ENCODE results near the gene RBM33. TPM values are rescaled to one million over a fixed set of nuclear protein-coding genes. Genes with fewer than 3 reads are reported as not detected.
A peak's percentile ranks its signal among the peaks of the same experiment; 100 is the strongest.

RBM33 gene
- total and polyA plus RNA-seq, 2 donors from 2014 or later, result 9.8 to 78.7 TPM

DNA sequence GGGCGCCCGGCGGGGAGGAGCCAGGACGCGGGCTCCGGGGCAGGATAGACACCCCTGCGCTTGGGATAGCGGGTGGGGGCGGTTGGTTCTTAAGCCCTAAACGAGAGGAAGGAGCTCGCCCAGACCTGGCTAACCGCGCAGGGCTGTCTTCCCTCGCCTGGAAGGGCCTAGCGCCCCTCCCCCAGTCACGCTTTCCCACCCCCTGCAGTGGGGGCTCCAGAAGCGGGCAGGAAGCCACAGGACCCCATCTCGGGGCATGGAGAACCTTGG lies 161.3 kb downstream of the RBM33 start:
- intact Hi-C loops (cut with DNase I), result no loop called here
- peaks cover 30% of the 10 kb centered on the region for H3K27me3 ChIP-seq (ENCODE audit: control insufficient read depth, insufficient read depth, low read length)
- no peaks in the 10 kb centered on the region for H3K9me3 ChIP-seq (ENCODE audit: control insufficient read depth in 2 of 3, insufficient read depth in 1 of 3, low read length in 3 of 3)
- H3K9ac ChIP-seq (ENCODE audit: low read length in 3 of 3), result no peak overlapping the region
- DNase-seq (peak in 2 of 5 donors; percentile 73 to 74), FAIRE-seq (no peak)
- H3K27ac ChIP-seq (ENCODE audit: low read depth in 2 of 2, low read length in 2 of 2), result no peak overlapping the region
- H3K4me3 ChIP-seq (ENCODE audit: low read length in 3 of 3), result no peak overlapping the region
- TF ChIP-seq, protein P1, sequence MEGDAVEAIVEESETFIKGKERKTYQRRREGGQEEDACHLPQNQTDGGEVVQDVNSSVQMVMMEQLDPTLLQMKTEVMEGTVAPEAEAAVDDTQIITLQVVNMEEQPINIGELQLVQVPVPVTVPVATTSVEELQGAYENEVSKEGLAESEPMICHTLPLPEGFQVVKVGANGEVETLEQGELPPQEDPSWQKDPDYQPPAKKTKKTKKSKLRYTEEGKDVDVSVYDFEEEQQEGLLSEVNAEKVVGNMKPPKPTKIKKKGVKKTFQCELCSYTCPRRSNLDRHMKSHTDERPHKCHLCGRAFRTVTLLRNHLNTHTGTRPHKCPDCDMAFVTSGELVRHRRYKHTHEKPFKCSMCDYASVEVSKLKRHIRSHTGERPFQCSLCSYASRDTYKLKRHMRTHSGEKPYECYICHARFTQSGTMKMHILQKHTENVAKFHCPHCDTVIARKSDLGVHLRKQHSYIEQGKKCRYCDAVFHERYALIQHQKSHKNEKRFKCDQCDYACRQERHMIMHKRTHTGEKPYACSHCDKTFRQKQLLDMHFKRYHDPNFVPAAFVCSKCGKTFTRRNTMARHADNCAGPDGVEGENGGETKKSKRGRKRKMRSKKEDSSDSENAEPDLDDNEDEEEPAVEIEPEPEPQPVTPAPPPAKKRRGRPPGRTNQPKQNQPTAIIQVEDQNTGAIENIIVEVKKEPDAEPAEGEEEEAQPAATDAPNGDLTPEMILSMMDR (IDR thresholded peaks at IDR 0.05; ENCODE audit: borderline replicate concordance, extremely low read depth, insufficient read depth), result no peak
- no peaks in the 10 kb centered on the region for H3K36me3 ChIP-seq (ENCODE audit: control insufficient read depth in 2 of 3, insufficient read depth in 3 of 3, low read length in 3 of 3)
- H3K4me1 ChIP-seq (ENCODE audit: control insufficient read depth in 2 of 3, insufficient read depth in 2 of 3, low read depth in 1 of 3, low read length in 3 of 3), result peaks cover 0 to 15% (median 0%) of the 10 kb centered on the region in 3 donors

DNA sequence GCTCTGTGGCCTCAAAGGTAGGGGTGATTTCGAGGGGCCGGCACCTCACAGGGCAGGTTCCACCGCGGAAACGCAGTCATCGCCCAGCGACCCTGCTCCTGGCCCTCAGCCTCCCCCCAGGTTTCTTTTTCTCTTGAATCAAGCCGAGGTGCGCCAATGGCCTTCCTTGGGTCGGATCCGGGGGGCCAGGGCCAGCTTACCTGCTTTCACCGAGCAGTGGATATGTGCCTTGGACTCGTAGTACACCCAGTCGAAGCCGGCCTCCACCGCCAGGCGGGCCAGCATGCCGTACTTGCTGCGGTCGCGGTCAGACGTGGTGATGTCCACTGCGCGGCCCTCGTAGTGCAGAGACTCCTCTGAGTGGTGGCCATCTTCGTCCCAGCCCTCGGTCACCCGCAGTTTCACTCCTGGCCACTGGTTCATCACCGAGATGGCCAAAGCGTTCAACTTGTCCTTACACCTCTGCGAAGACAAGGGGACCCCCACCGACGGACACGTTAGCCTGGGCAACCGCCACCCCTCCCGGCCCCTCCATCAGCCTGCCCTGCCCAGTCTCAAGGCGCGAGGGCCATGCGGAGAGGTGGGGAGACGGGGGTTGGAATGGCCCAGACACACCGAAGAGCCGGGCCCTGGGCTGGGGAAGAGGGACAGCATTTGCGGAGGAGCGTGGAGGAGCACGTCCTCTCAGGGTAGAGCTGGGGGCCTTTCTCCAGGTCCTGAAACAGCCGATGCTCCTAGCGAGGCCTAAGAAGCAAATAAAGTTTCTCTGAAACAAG lies 161.8 kb downstream of the RBM33 start:
- Histone ChIP-seq H3K4me3 (ENCODE audit: low read length in 3 of 3) (no peak overlapping the region), H3K27me3 (ENCODE audit: control insufficient read depth, insufficient read depth, low read length) (peaks cover 29% of the 10 kb centered on the region), H3K9ac (ENCODE audit: low read length in 3 of 3) (no peak overlapping the region), H3K27ac (ENCODE audit: low read depth in 2 of 2, low read length in 2 of 2) (no peak overlapping the region), H3K4me1 (ENCODE audit: control insufficient read depth in 2 of 3, insufficient read depth in 2 of 3, low read depth in 1 of 3, low read length in 3 of 3) (peaks cover 0 to 15% (median 0%) of the 10 kb centered on the region in 3 donors), H3K36me3 (ENCODE audit: control insufficient read depth in 2 of 3, insufficient read depth in 3 of 3, low read length in 3 of 3) (no peaks in the 10 kb centered on the region), H3K9me3 (ENCODE audit: control insufficient read depth in 2 of 3, insufficient read depth in 1 of 3, low read length in 3 of 3) (no peaks in the 10 kb centered on the region)
- TF ChIP-seq, protein P1 (IDR thresholded peaks at IDR 0.05; ENCODE audit: borderline replicate concordance, extremely low read depth, insufficient read depth), result no peak
- no peak for FAIRE-seq
- intact Hi-C loops (cut with DNase I), result no loop called here
- DNase-seq, result peak in 4 of 5 donors; percentile 25 to 78 (median 44)

DNA sequence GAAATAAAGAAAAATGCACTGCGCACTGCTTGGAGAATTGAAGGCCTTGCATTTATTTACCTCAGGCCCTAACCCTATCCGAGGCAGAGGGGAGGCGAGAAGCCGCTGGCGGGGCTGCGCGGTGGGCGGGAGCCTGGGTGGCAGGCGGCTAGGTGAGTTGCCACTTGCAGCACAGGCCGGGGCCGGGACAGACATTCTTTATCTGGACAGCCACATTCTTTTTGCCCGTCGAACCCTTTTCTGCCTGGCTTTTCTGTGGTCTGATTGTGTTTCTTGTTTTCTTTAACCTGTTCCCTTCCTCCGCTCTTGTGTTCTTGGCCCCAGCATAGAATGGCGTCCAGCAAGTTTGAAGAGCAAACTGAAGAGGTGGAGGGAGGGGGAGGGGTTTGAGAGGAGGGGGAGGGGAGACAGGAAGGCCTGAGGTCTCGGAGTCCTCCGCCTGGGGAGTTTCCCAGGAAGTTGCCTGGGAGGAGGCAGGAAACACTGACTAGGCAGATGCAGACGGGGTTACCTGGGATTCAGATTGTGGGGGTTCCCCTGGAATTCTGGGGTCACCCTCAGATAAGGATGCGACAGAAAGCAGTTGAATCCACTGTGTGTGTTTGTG lies 162.7 kb downstream of the RBM33 start:
- intact Hi-C loops (cut with DNase I), result no loop called here

More for the DNA sequence above, 162.7 kb downstream of the RBM33 start:
- H3K4me3 ChIP-seq (ENCODE audit: low read length in 3 of 3), result peak overlapping the region in 2 of 3 donors; percentile 10 to 64
- peak in 4 of 5 donors; percentile 29 to 68 (median 51) for DNase-seq
- H3K9ac ChIP-seq (ENCODE audit: low read length in 3 of 3), result peak overlapping the region in 1 of 3 donors; percentile 40
- no peaks in the 10 kb centered on the region for H3K36me3 ChIP-seq (ENCODE audit: control insufficient read depth in 2 of 3, insufficient read depth in 3 of 3, low read length in 3 of 3)
- TF ChIP-seq, protein P1 (IDR thresholded peaks at IDR 0.05; ENCODE audit: borderline replicate concordance, extremely low read depth, insufficient read depth), result no peak
- H3K9me3 ChIP-seq (ENCODE audit: control insufficient read depth in 2 of 3, insufficient read depth in 1 of 3, low read length in 3 of 3), result no peaks in the 10 kb centered on the region
- H3K27me3 ChIP-seq (ENCODE audit: control insufficient read depth, insufficient read depth, low read length), result peaks cover 28% of the 10 kb centered on the region
- H3K4me1 ChIP-seq (ENCODE audit: control insufficient read depth in 2 of 3, insufficient read depth in 2 of 3, low read depth in 1 of 3, low read length in 3 of 3), result peaks cover 0 to 19% (median 0%) of the 10 kb centered on the region in 3 donors
- FAIRE-seq, result no peak
- peak overlapping the region; percentile 65 to 83 for H3K27ac ChIP-seq (ENCODE audit: low read depth in 2 of 2, low read length in 2 of 2)
